Raji (cell line): ENCODE results near the gene SARNP.

Experiments used
- POLR2A ChIP-seq: IDR thresholded peaks from 2 replicates; pipeline ENCODE4 v1.6.1; 2011; ENCODE audit warnings: low read depth, low read length, control low read depth; ENCODE audit not compliant: insufficient read depth

SARNP gene, protein sequence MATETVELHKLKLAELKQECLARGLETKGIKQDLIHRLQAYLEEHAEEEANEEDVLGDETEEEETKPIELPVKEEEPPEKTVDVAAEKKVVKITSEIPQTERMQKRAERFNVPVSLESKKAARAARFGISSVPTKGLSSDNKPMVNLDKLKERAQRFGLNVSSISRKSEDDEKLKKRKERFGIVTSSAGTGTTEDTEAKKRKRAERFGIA

GRCh38 chr12:55817345-55818139 is at the start of gene SARNP, which contains the start of gene ORMDL2:
TSS of gene SARNP (minus strand) at chr12:55817724. CDS start at chr12:55817701, 23 bp downstream.
TSS of gene ORMDL2 (plus strand) at chr12:55818041. CDS start at chr12:55819000, 959 bp downstream.
- TF ChIP-seq POLR2A, result peak; percentile 81

GRCh38 chr12:55865327-55865726 is 47.8 kb upstream of the SARNP start:
- TF ChIP-seq POLR2A, result no peak

GRCh38 chr12:55862286-55862685 is 44.8 kb upstream of the SARNP start:
- TF ChIP-seq POLR2A, result no peak

GRCh38 chr12:55861871-55862270 is 44.3 kb upstream of the SARNP start:
- no peak for TF ChIP-seq POLR2A

GRCh38 chr12:55861396-55861795 is 43.9 kb upstream of the SARNP start:
- TF ChIP-seq POLR2A, result no peak

- no peak for TF ChIP-seq POLR2A
Observed at GRCh38 chr12:55852740-55853139, 35.2 kb upstream of the SARNP start.

DNA sequence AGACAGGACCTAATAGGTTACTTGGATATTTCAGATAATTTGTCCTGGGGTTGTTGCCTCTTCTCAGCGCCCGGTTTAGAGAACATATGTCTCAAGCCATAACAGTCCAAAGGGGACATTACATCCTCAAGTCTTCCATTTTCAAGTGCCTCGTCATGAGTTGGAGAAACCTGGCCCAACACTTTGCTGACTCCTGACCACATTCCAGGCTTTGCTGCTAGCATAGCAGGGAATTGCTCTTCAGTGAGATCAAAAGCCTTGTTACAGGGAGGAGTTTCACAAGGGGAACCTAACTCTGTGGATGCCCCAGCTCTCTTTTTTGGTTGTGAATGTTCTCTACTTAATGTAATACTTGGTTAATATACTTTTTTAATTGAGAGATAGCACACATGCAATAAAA is 33.4 kb upstream of the SARNP start:
- TF ChIP-seq POLR2A, result no peak

- TF ChIP-seq POLR2A, result no peak
Observed at GRCh38 chr12:55850401-55850800, 32.9 kb upstream of the SARNP start.

DNA sequence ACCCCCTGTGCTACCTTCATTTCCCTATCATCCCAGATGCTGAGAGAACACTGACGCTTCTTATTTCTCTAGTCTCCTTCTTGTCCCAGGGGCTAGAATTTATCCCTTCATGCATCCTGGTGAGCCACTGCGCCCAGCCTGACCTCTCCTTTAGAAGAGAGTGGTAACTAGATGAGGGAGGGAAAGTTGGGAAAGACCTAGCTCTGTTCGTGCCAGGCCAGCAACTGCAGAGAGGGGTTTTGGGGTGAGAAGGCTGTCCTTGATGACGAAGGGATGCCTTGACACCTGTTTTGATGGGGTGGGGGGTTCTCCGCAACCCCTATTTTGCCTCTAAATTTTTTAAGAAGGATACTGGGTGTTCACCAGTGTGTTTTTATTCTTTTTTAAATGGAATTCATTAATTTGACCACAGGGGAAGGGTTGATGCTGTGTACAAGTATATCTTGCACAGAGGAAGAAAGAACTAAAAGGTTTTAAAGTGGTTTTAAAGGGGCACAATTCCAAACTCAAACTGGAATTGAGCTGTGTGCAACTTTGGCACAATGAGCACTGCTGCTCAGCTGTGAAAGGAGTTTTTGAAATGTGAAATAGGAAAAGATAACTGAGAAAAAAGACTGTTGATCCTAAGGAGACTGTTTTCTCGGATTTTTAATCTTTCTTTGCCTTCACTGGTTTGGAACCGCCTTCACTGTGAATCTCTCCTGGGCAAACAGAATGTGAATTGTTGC is 32.3 kb upstream of the SARNP start:
- no peak for TF ChIP-seq POLR2A

DNA sequence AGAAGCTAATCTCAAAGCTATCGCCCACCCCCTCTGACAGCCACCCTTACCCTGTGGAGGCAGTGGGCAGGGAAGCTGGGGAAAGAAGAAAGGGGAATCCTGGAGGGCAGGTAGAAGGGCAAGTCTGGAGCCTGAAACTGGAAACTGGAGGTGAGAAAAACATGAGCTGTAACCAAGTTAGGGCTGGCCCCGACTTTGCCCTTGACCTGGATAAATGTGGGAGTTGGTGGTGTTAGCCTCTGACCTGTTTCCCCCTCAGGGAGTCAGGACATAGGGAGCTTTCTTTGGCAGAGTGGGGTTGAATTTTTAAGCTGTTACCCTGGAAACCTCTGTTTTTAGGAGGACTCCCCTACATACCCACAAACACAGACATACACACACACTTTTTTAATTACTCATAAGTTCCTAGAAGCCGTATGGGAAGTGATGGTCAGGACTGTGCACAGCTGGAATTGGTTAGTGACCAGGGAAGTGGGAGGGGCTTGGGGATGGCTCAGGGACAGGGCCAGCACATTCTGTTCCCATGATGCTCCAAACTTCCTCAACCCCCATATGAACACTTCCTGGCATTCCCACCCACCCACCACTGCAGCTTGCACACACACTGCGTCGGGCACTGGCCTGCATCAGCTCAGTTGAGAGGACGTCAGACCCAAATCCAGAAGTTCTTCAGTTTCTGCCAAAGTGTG is 30.2 kb upstream of the SARNP start:
- TF ChIP-seq POLR2A, result no peak

- TF ChIP-seq POLR2A, result no peak
Observed at GRCh38 chr12:55847033-55847432, 29.5 kb upstream of the SARNP start.

- no peak for TF ChIP-seq POLR2A
Observed at GRCh38 chr12:55845785-55846496, 28.4 kb upstream of the SARNP start.

DNA sequence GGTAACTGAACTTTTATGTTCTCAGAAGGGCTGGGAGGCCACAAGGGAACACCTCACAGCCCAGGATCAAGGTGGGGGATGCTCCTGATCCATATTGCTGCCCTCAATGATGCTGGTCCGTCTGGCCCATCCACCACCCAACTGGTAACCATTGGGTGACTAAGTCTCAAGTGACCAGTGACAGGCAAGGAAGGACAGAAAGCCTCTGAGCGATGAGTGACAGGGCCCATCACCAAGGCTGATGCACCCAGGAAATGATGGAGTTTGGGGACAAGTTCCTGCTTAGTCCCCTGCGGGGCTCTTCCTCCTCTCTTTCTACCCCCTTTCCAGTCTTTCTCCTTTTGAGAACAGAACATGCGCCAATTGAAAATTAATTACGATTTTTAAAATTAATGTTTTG is 27.8 kb upstream of the SARNP start:
- no peak for TF ChIP-seq POLR2A

DNA sequence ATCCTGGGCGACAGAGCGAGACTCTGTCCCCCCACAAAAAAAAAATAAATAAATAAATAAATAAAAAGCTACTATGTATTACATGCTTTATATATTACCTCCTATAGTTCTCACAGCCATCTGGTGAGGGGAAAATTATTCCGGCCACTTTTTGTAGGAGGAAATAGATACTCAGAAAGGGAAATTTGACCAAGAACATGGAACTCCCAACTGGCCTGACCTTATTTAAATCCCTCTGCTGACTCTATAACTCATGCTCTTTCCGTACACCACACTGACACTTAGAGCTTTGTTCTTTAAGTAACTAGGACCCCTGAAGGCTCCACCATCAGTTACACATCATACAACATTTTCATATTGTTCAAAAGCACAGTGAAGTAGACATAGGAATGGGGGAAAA is 27.4 kb upstream of the SARNP start:
- TF ChIP-seq POLR2A, result no peak

GRCh38 chr12:55843431-55843830 is 25.9 kb upstream of the SARNP start:
- TF ChIP-seq POLR2A, result no peak
